H9 (cell line): Measurements from ENCODE around the gene B4GALT6. TPM values are rescaled to one million over a fixed set of nuclear protein-coding genes. Genes with fewer than 3 reads are reported as not detected.

ENCODE experiments used
- DNase-seq: peaks from one replicate; pipeline ENCODE4 v3.0.0-alpha.2; 2017
- H2AFZ ChIP-seq: one replicate; pipeline ENCODE4 v1.6.1; 2013; ENCODE audit warnings: mild to moderate bottlenecking, low read length, control low read depth, moderate library complexity
- H2AK5ac ChIP-seq: 2 replicates; pipeline ENCODE4 v1.6.1; 2013; ENCODE audit warnings: low read length, control low read depth, mixed read lengths; ENCODE audit not compliant: insufficient read length
- H2BK120ac ChIP-seq: one replicate; pipeline ENCODE4 v1.6.1; 2013; ENCODE audit warnings: low read depth, mild to moderate bottlenecking, low read length, control low read depth, inconsistent platforms; ENCODE audit not compliant: poor library complexity, severe bottlenecking
- H2BK12ac ChIP-seq: 2 replicates; pipeline ENCODE4 v1.6.1; 2013; ENCODE audit warnings: low read length, control low read depth, mixed read lengths, low read depth; ENCODE audit not compliant: insufficient read length
- H2BK15ac ChIP-seq: 2 replicates; pipeline ENCODE4 v1.6.1; 2013; ENCODE audit warnings: low read depth, low read length, control low read depth
- H2BK20ac ChIP-seq: one replicate; pipeline ENCODE4 v1.6.1; 2013; ENCODE audit warnings: low read depth, mild to moderate bottlenecking, low read length, control low read depth, inconsistent platforms; ENCODE audit not compliant: poor library complexity, severe bottlenecking
- H2BK5ac ChIP-seq: 2 replicates; pipeline ENCODE4 v1.6.1; 2013; ENCODE audit warnings: low read length, control low read depth, mixed read lengths; ENCODE audit not compliant: insufficient read length
- H3K14ac ChIP-seq: 2 replicates; pipeline ENCODE4 v1.6.1; 2013; ENCODE audit warnings: low read length, control low read depth; ENCODE audit not compliant: insufficient read depth
- H3K18ac ChIP-seq: 2 replicates; pipeline ENCODE4 v1.6.1; 2013; ENCODE audit warnings: low read depth, mild to moderate bottlenecking, mixed read lengths, low read length, control low read depth; ENCODE audit not compliant: insufficient read length
- H3K23ac ChIP-seq: 2 replicates; pipeline ENCODE4 v1.6.1; 2013; ENCODE audit warnings: low read length, control low read depth, mixed read lengths, low read depth; ENCODE audit not compliant: insufficient read length
- H3K23me2 ChIP-seq: 2 replicates; pipeline ENCODE4 v1.6.1; 2013; ENCODE audit warnings: low read depth, mild to moderate bottlenecking, mixed read lengths, low read length, control low read depth; ENCODE audit not compliant: insufficient read length, poor library complexity, severe bottlenecking
- H3K27ac ChIP-seq: 2 replicates; pipeline ENCODE4 v1.5.1; 2013; ENCODE audit warnings: low read length, control low read depth, mixed read lengths, low read depth; ENCODE audit not compliant: insufficient read length
- H3K27me3 ChIP-seq: 2 replicates; pipeline ENCODE4 v1.6.1; 2013; ENCODE audit warnings: low read length, control low read depth, inconsistent platforms; ENCODE audit not compliant: insufficient read depth
- H3K4ac ChIP-seq: 2 replicates; pipeline ENCODE4 v1.6.1; 2013; ENCODE audit warnings: low read depth, mild to moderate bottlenecking, control low read depth, inconsistent platforms, low read length, moderate library complexity
- H3K4me1 ChIP-seq: 2 replicates; pipeline ENCODE4 v1.6.1; 2013; ENCODE audit warnings: low read length, control low read depth, inconsistent platforms; ENCODE audit not compliant: insufficient read depth
- H3K4me2 ChIP-seq: 2 replicates; pipeline ENCODE4 v1.6.1; 2013; ENCODE audit warnings: low read length, control low read depth, mixed read lengths; ENCODE audit not compliant: insufficient read length, insufficient read depth
- H3K56ac ChIP-seq: 2 replicates; pipeline ENCODE4 v1.6.1; 2013; ENCODE audit warnings: low read depth, mild to moderate bottlenecking, mixed read lengths, low read length, control low read depth; ENCODE audit not compliant: insufficient read length
- H3K79me1 ChIP-seq: 2 replicates; pipeline ENCODE4 v1.6.1; 2013; ENCODE audit warnings: low read depth, mild to moderate bottlenecking, moderate library complexity, low read length, control low read depth, inconsistent platforms; ENCODE audit not compliant: insufficient read depth, poor library complexity, severe bottlenecking
- H3K79me2 ChIP-seq: 2 replicates; pipeline ENCODE4 v1.6.1; 2013; ENCODE audit warnings: low read length, control low read depth, inconsistent platforms; ENCODE audit not compliant: insufficient read depth
- H3K9ac ChIP-seq: 2 replicates; pipeline ENCODE4 v1.6.1; 2013; ENCODE audit warnings: low read length, control low read depth, mixed read lengths; ENCODE audit not compliant: insufficient read length; ENCODE audit errors: extremely low read depth
- H3K9me3 ChIP-seq: one replicate; pipeline ENCODE4 v1.6.1; 2013; ENCODE audit warnings: low read depth, low read length, inconsistent platforms; ENCODE audit not compliant: control insufficient read depth
- H3T11ph ChIP-seq: one replicate; pipeline ENCODE4 v1.6.1; 2013; ENCODE audit warnings: mild to moderate bottlenecking, low read length, control low read depth, inconsistent platforms
- H4K20me1 ChIP-seq: one replicate; pipeline ENCODE4 v1.6.1; 2013; ENCODE audit not compliant: control insufficient read depth, insufficient read length, insufficient read depth
- H4K5ac ChIP-seq: 2 replicates; pipeline ENCODE4 v1.6.1; 2013; ENCODE audit warnings: low read depth, mild to moderate bottlenecking, mixed read lengths, low read length, control low read depth; ENCODE audit not compliant: insufficient read length
- H4K8ac ChIP-seq: replicated peaks from 2 replicates; pipeline ENCODE4 v1.6.1; 2013; ENCODE audit warnings: low read length, control low read depth, mixed read lengths, low read depth; ENCODE audit not compliant: insufficient read length
- H4K91ac ChIP-seq: 2 replicates; pipeline ENCODE4 v1.6.1; 2013; ENCODE audit warnings: low read depth, mild to moderate bottlenecking, moderate library complexity, mixed read lengths, low read length, control low read depth; ENCODE audit not compliant: insufficient read length
- H3K27ac Mint-ChIP-seq, 3 experiments: 2 replicates in 2 of 3; 3 replicates in 1 of 3; pipeline ENCODE4 v1.8.0; 2020 to 2021; ENCODE audit warnings: mixed read lengths in 3 of 3, mild to moderate bottlenecking in 1 of 3, moderate library complexity in 1 of 3
- H3K27me3 Mint-ChIP-seq: 2 replicates; pipeline ENCODE4 v1.8.0; 2021; ENCODE audit warnings: low read depth, mild to moderate bottlenecking, moderate library complexity, mixed read lengths
- H3K36me3 Mint-ChIP-seq, 3 experiments: 2 replicates in 2 of 3; 3 replicates in 1 of 3; pipeline ENCODE4 v1.8.0; 2020 to 2021; ENCODE audit warnings: low read depth in 3 of 3, mixed read lengths in 3 of 3; ENCODE audit not compliant: insufficient read depth in 1 of 3
- H3K4me1 Mint-ChIP-seq, 2 experiments: 2 replicates each; pipeline ENCODE4 v1.8.0; 2020; ENCODE audit warnings: mixed read lengths in 2 of 2
- H3K4me3 Mint-ChIP-seq, 2 experiments: 2 replicates in 1 of 2; 3 replicates in 1 of 2; pipeline ENCODE4 v1.8.0; 2020 to 2021; ENCODE audit warnings: mild to moderate bottlenecking in 2 of 2, mixed read lengths in 2 of 2, moderate library complexity in 1 of 2
- H3K9me3 Mint-ChIP-seq, 2 experiments: 2 replicates in 1 of 2; 3 replicates in 1 of 2; pipeline ENCODE4 v1.8.0; 2020; ENCODE audit warnings: mild to moderate bottlenecking in 2 of 2, mixed read lengths in 2 of 2, moderate library complexity in 1 of 2
- WGBS: extraction: QIAGEN DNeasy Blood & Tissue Kit; methylation state at CpG from one replicate; pipeline ENCODE4 v1.1.7; 2013; ENCODE audit warnings: missing lambda C conversion rate, low lambda C conversion rate, mixed read lengths; ENCODE audit not compliant: insufficient read length; ENCODE audit errors: extremely low coverage; 5-methylcytosine and 5-hydroxymethylcytosine counted together
- total RNA-seq: library from RNA; stranded (reverse); gene quantifications from 2 replicates; pipeline ENCODE4 v1.2.1, GENCODE V29; 2021
- TF ChIP-seq, protein P1 (sequence below): fragments of 200-600 bp; sonication (generic); conservative IDR thresholded peaks from 3 replicates; pipeline ENCODE4 v1.8.0; 2021; ENCODE audit warnings: antibody characterized with exemption, mild to moderate bottlenecking

The B4GALT6 gene
- total RNA-seq, 1 experiment from 2014 or later: 34.1 TPM

DNA sequence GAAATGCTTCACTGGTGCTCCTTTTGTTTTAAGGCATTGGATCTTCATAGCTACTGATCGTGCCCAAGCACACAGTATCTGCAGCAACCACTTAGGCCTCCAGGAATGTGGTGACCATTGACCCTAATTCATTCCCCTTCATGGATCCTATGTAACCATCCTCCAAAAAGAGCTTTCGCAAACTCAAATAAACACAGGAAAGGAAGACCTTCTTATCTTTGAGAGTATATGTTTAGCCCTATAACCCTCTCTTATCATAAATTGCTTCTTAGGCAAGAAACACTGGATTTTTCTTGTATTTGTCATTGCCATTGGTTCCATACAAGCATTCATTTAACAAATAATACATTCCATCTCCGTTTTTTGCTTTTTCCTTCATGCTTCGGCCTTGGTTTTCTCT, 96.9 kb downstream of the B4GALT6 start:
- no peak overlapping the region for H2BK120ac ChIP-seq
- H3K27ac ChIP-seq: no peak overlapping the region
- H3K9me3 ChIP-seq: no peaks in the 10 kb centered on the region
- TF ChIP-seq, protein P1, sequence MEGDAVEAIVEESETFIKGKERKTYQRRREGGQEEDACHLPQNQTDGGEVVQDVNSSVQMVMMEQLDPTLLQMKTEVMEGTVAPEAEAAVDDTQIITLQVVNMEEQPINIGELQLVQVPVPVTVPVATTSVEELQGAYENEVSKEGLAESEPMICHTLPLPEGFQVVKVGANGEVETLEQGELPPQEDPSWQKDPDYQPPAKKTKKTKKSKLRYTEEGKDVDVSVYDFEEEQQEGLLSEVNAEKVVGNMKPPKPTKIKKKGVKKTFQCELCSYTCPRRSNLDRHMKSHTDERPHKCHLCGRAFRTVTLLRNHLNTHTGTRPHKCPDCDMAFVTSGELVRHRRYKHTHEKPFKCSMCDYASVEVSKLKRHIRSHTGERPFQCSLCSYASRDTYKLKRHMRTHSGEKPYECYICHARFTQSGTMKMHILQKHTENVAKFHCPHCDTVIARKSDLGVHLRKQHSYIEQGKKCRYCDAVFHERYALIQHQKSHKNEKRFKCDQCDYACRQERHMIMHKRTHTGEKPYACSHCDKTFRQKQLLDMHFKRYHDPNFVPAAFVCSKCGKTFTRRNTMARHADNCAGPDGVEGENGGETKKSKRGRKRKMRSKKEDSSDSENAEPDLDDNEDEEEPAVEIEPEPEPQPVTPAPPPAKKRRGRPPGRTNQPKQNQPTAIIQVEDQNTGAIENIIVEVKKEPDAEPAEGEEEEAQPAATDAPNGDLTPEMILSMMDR: no peak
- DNase-seq: no peak
- no peak overlapping the region for H2BK5ac ChIP-seq
- no peak overlapping the region for H2BK15ac ChIP-seq
- no peak overlapping the region for H3K4me2 ChIP-seq
- no peak overlapping the region for H3K18ac ChIP-seq
- no peaks in the 10 kb centered on the region for H3K4me1 ChIP-seq
- H3K14ac ChIP-seq: no peak overlapping the region
- no peak overlapping the region for H4K5ac ChIP-seq
- H3K79me1 ChIP-seq: no peaks in the 10 kb centered on the region
- no peaks in the 10 kb centered on the region for H4K20me1 ChIP-seq
- H4K8ac ChIP-seq: no peak overlapping the region
- no peak overlapping the region for H3K9ac ChIP-seq
- no peak overlapping the region for H3T11ph ChIP-seq
- no peaks in the 10 kb centered on the region for H3K79me2 ChIP-seq
- no peak overlapping the region for H2BK12ac ChIP-seq
- WGBS: no CpG with 5 or more reads among the region's 4 CpGs
- H3K23me2 ChIP-seq: no peaks in the 10 kb centered on the region
- no peak overlapping the region for H3K4ac ChIP-seq
- H3K4me1 Mint-ChIP-seq: peaks cover 0 to 2% of the 10 kb centered on the region in 2 experiments; a peak in 1 of 4 replicates
- H3K27me3 Mint-ChIP-seq: no peaks in the 10 kb centered on the region
- no peaks in the 10 kb centered on the region for H3K27me3 ChIP-seq
- H3K36me3 Mint-ChIP-seq: no peaks in the 10 kb centered on the region
- no peak overlapping the region for H3K56ac ChIP-seq
- H3K4me3 Mint-ChIP-seq: no peak overlapping the region
- H2AK5ac ChIP-seq: no peak overlapping the region
- no peak overlapping the region for H4K91ac ChIP-seq
- H3K9me3 Mint-ChIP-seq: no peaks in the 10 kb centered on the region
- no peak overlapping the region for H2BK20ac ChIP-seq
- H3K27ac Mint-ChIP-seq: no peak overlapping the region
- H3K23ac ChIP-seq: no peak overlapping the region
- no peak overlapping the region for H2AFZ ChIP-seq
